Hepatocyte (in vitro differentiated cells): ENCODE results near the gene NEK8. TPM values are rescaled to one million over a fixed set of nuclear protein-coding genes. Genes with fewer than 3 reads are reported as not detected.
"Not testable (repeated sequence)": the region's sequence is repeated elsewhere in the genome, so short reads cannot be mapped to it uniquely, and the experiment has no call there.

ENCODE experiments used
- DNase-seq: peaks from one replicate; pipeline ENCODE4 v3.0.0-alpha.2; 2016; ENCODE audit warnings: low spot score
- H2AFZ ChIP-seq: fragments of 200-600 bp; sonication (generic); 2 replicates; pipeline ENCODE4 v1.6.0; 2016; ENCODE audit warnings: antibody characterized with exemption, mild to moderate bottlenecking
- H3K27ac ChIP-seq: fragments of 200-600 bp; sonication (generic); 2 replicates; pipeline ENCODE4 v1.5.1; 2016; ENCODE audit warnings: mild to moderate bottlenecking
- H3K27me3 ChIP-seq: fragments of 200-600 bp; sonication (generic); 2 replicates; pipeline ENCODE4 v1.6.1; 2016
- H3K36me3 ChIP-seq: fragments of 200-600 bp; sonication (generic); replicated peaks from 2 replicates; pipeline ENCODE4 v1.5.1; 2016; ENCODE audit warnings: low read depth; ENCODE audit not compliant: insufficient read depth
- H3K4me1 ChIP-seq: fragments of 200-600 bp; sonication (generic); 2 replicates; pipeline ENCODE4 v1.5.1; 2016; ENCODE audit warnings: mild to moderate bottlenecking, moderate library complexity; ENCODE audit not compliant: insufficient read depth
- H3K4me2 ChIP-seq: fragments of 200-600 bp; sonication (generic); 2 replicates; pipeline ENCODE4 v1.6.0; 2016
- H3K4me3 ChIP-seq: fragments of 200-600 bp; sonication (generic); 2 replicates; pipeline ENCODE4 v1.5.1; 2016; ENCODE audit warnings: mild to moderate bottlenecking
- H3K79me2 ChIP-seq: fragments of 200-600 bp; sonication (generic); 2 replicates; pipeline ENCODE4 v1.6.0; 2017; ENCODE audit warnings: mild to moderate bottlenecking
- H3K9me2 ChIP-seq: fragments of 200-600 bp; sonication (generic); replicated peaks from 2 replicates; pipeline ENCODE4 v1.6.0; 2017; ENCODE audit warnings: mild to moderate bottlenecking; ENCODE audit not compliant: insufficient read depth
- H3K9me3 ChIP-seq: fragments of 200-600 bp; sonication (generic); 2 replicates; pipeline ENCODE4 v1.5.1; 2016; ENCODE audit warnings: low read depth, mild to moderate bottlenecking
- H4K20me1 ChIP-seq: fragments of 200-600 bp; sonication (generic); 2 replicates; pipeline ENCODE4 v1.6.0; 2016; ENCODE audit warnings: mild to moderate bottlenecking; ENCODE audit not compliant: insufficient read depth, poor library complexity, severe bottlenecking
- CTCF ChIP-seq: fragments of 200-600 bp; sonication (generic); IDR thresholded peaks from 2 replicates; pipeline ENCODE4 v1.5.1; 2016; ENCODE audit warnings: antibody characterized with exemption, mild to moderate bottlenecking; ENCODE audit not compliant: poor library complexity
- EZH2 ChIP-seq: fragments of 200-600 bp; sonication (generic); IDR thresholded peaks from 2 replicates; pipeline ENCODE4 v1.6.1; 2016; ENCODE audit warnings: antibody characterized with exemption, mild to moderate bottlenecking, borderline replicate concordance
- EZH2phosphoT487 ChIP-seq: fragments of 200-600 bp; sonication (generic); IDR thresholded peaks from one replicate; pipeline ENCODE4 v1.6.1; 2018; ENCODE audit warnings: antibody characterized with exemption, mild to moderate bottlenecking, low read depth, moderate library complexity; ENCODE audit not compliant: unreplicated experiment, severe bottlenecking
- WGBS: methylation state at CpG from one replicate; pipeline ENCODE4 v1.1.6; 2016; ENCODE audit warnings: low lambda C conversion rate; ENCODE audit errors: missing lambda C conversion rate; 5-methylcytosine and 5-hydroxymethylcytosine counted together
- polyA plus RNA-seq: library from polyadenylated mRNA; unstranded; fragments of >200 nt; fragmentation: Nextera tagmentation; extraction: Ambion mirVana; gene quantifications from 2 replicates; pipeline ENCODE4 v1.2.1, GENCODE V29; 2016
- total RNA-seq: library from RNA; depleted of rRNA; stranded (reverse); fragments of >200 nt; gene quantifications from 2 replicates; pipeline ENCODE4 v1.2.3, GENCODE V29; 2014

The NEK8 gene
- total and polyA plus RNA-seq, 2 experiments from 2014 or later = 5.5 to 8.1 TPM

- Histone ChIP-seq H3K27ac (peak overlapping the region; percentile 5), H3K4me2 (no peak overlapping the region), H3K27me3 (no peaks in the 10 kb centered on the region), H3K4me1 (peaks cover 40% of the 10 kb centered on the region), H3K9me3 (no peaks in the 10 kb centered on the region), H2AFZ (no peak overlapping the region), H3K9me2 (no peaks in the 10 kb centered on the region), H3K79me2 (peaks cover 33% of the 10 kb centered on the region), H4K20me1 (peaks cover 34% of the 10 kb centered on the region), H3K4me3 (no peak overlapping the region), H3K36me3 (no peaks in the 10 kb centered on the region)
- TF ChIP-seq EZH2 (no peak), EZH2phosphoT487 (no peak), CTCF (no peak)
- no peak for DNase-seq
- WGBS = 92% methylated on average over 6 of the region's 6 CpGs
Observed at GRCh38 chr17:28723159-28723835, 5.3 kb upstream of the NEK8 start.

- not testable (repeated sequence) for H3K9me3 ChIP-seq, H3K27me3 ChIP-seq, H3K9me2 ChIP-seq, H2AFZ ChIP-seq, H3K4me3 ChIP-seq, H3K36me3 ChIP-seq, DNase-seq, H3K4me2 ChIP-seq
- peaks cover 33% of the 10 kb centered on the region for H3K79me2 ChIP-seq
- H3K27ac ChIP-seq = peak overlapping the region; percentile 94
- peaks cover 34% of the 10 kb centered on the region for H4K20me1 ChIP-seq
- peaks cover 34% of the 10 kb centered on the region for H3K4me1 ChIP-seq
- 84% methylated on average over 4 of the region's 4 CpGs for WGBS
Observed at GRCh38 chr17:28723836-28724499, 4.6 kb upstream of the NEK8 start.

- Histone ChIP-seq H4K20me1 (peaks cover 34% of the 10 kb centered on the region), H2AFZ (no peak overlapping the region), H3K9me3 (no peaks in the 10 kb centered on the region), H3K9me2 (no peaks in the 10 kb centered on the region), H3K79me2 (peaks cover 33% of the 10 kb centered on the region), H3K4me3 (no peak overlapping the region), H3K4me2 (peak overlapping the region; percentile 100), H3K36me3 (no peaks in the 10 kb centered on the region), H3K27ac (peak overlapping the region; percentile 94), H3K27me3 (no peaks in the 10 kb centered on the region), H3K4me1 (peaks cover 32% of the 10 kb centered on the region)
- no peak for DNase-seq
- 80% methylated on average over 10 of the region's 10 CpGs for WGBS
- TF ChIP-seq EZH2phosphoT487 (no peak), EZH2 (no peak), CTCF (no peak)
Observed at GRCh38 chr17:28724500-28725165, 4.0 kb upstream of the NEK8 start.

- Histone ChIP-seq H3K4me3 (peak overlapping the region; percentile 54), H4K20me1 (peaks cover 33% of the 10 kb centered on the region)
Observed at GRCh38 chr17:28725166-28725659, 3.4 kb upstream of the NEK8 start.

More at GRCh38 chr17:28725166-28725659, 3.4 kb upstream of the NEK8 start:
- H3K79me2 ChIP-seq = peaks cover 30% of the 10 kb centered on the region
- peak overlapping the region; percentile 94 for H3K27ac ChIP-seq
- H2AFZ ChIP-seq = no peak overlapping the region
- no peaks in the 10 kb centered on the region for H3K36me3 ChIP-seq
- TF ChIP-seq CTCF (no peak), EZH2 (no peak), EZH2phosphoT487 (no peak)
- 13% methylated on average over 20 of the region's 20 CpGs for WGBS
- DNase-seq = peak; percentile 52
- no peaks in the 10 kb centered on the region for H3K9me2 ChIP-seq
- H3K4me1 ChIP-seq = peaks cover 32% of the 10 kb centered on the region
- H3K9me3 ChIP-seq = no peaks in the 10 kb centered on the region
- H3K4me2 ChIP-seq = peak overlapping the region; percentile 100
- no peaks in the 10 kb centered on the region for H3K27me3 ChIP-seq
